HepG2 (cell line): ENCODE results near the gene SCAMP3. TPM values are rescaled to one million over a fixed set of nuclear protein-coding genes. Genes with fewer than 3 reads are reported as not detected.

Experiments
- ATAC-seq: fragments of 200-7000 bp; cut with Tn5 transposase; 3 replicates; pipeline ENCODE4 v1.9.1; 2020; ENCODE audit warnings: mild to moderate bottlenecking, moderate library complexity
- BruUV-seq: library from RNA; stranded (reverse); fragments of 400-500 nt; replicated peaks from 2 replicates; lab custom pipeline; 2021; lab: Mats Ljungman, UMichigan
- CTCF ChIA-PET: fragments of 300-600 bp; formaldehyde crosslinking; extraction: SDS; loops from one replicate; lab custom pipeline; 2021; ENCODE audit warnings: low total read pairs, inconsistent platforms, low intra/inter-chr PET ratio; lab: Yijun Ruan, JAX
- POLR2A ChIA-PET: fragments of 350-600 bp; sonication (Branson Sonifier 250); formaldehyde crosslinking; loops from one replicate; lab custom pipeline; 2020; ENCODE audit warnings: antibody characterized with exemption, inconsistent platforms; lab: Yijun Ruan, JAX
- DNase-seq: peaks from one replicate; pipeline ENCODE4 v3.0.0-alpha.2; 2015; ENCODE audit warnings: low spot score
- FAIRE-seq: peaks from 3 replicates; lab custom pipeline; 2011; peaks lifted over from hg19 to GRCh38; lab: Jason Lieb, UNC
- H2AFZ ChIP-seq: one replicate; pipeline ENCODE4 v1.6.1; 2011; ENCODE audit warnings: low read length, inconsistent platforms
- H3K27ac ChIP-seq: fragments of 300-600 bp; 3 replicates; pipeline ENCODE4 v1.8.0; 2011; ENCODE audit warnings: mixed run types, mild to moderate bottlenecking, mixed read lengths, low read length, inconsistent platforms; ENCODE audit not compliant: insufficient read depth; ENCODE audit errors: extremely low read length
- H3K27me3 ChIP-seq, 2 experiments: fragments of 200-600 bp in 1 of 2; 2 replicates in 1 of 2; 3 replicates in 1 of 2; pipeline versions ENCODE4 v1.6.0 to v1.8.0; 2011; ENCODE audit warnings: low read length in 2 of 2, mild to moderate bottlenecking in 2 of 2, moderate library complexity in 2 of 2, inconsistent platforms in 1 of 2; ENCODE audit not compliant: insufficient read depth in 2 of 2, control insufficient read depth in 1 of 2
- H3K36me3 ChIP-seq, 2 experiments: fragments of 200-600 bp in 1 of 2; replicated peaks in 1 of 2; 2 replicates in 1 of 2; 3 replicates in 1 of 2; pipeline versions ENCODE4 v1.5.1 to v1.8.0; 2011; ENCODE audit warnings: low read length in 2 of 2, inconsistent platforms in 1 of 2; ENCODE audit not compliant: insufficient read depth in 2 of 2, control insufficient read depth in 1 of 2
- H3K4me1 ChIP-seq: 2 replicates; pipeline ENCODE4 v1.5.1; 2012; ENCODE audit warnings: low read length, inconsistent platforms; ENCODE audit not compliant: insufficient read depth
- H3K4me2 ChIP-seq: 2 replicates; pipeline ENCODE4 v1.6.0; 2011; ENCODE audit warnings: low read depth, low read length, inconsistent platforms
- H3K4me3 ChIP-seq, 3 experiments: fragments of 200-600 bp in 1 of 3; sonication (generic), shearing (Covaris generic) in 1 of 3; replicated peaks in 1 of 3; 2 replicates each; pipeline ENCODE4 v1.5.1; 2011 to 2016; ENCODE audit warnings: low read length in 3 of 3, inconsistent platforms in 2 of 3, low read depth in 2 of 3, mild to moderate bottlenecking in 2 of 3, control low read depth in 1 of 3, mixed read lengths in 1 of 3; ENCODE audit not compliant: insufficient read depth in 1 of 3
- H3K79me2 ChIP-seq: one replicate; pipeline ENCODE4 v1.6.1; 2011; ENCODE audit warnings: low read length, inconsistent platforms; ENCODE audit not compliant: insufficient read depth
- H3K9ac ChIP-seq: 2 replicates; pipeline ENCODE4 v1.6.0; 2011; ENCODE audit warnings: mild to moderate bottlenecking, low read depth, low read length, inconsistent platforms; ENCODE audit not compliant: insufficient read depth
- H3K9me3 ChIP-seq: 2 replicates; pipeline ENCODE4 v1.5.1; 2012; ENCODE audit warnings: mild to moderate bottlenecking, low read length
- H4K20me1 ChIP-seq: 2 replicates; pipeline ENCODE4 v1.6.0; 2011; ENCODE audit warnings: inconsistent platforms, mild to moderate bottlenecking, low read length, moderate library complexity; ENCODE audit not compliant: insufficient read depth
- KDM3A ChIP-seq: IDR thresholded peaks from 2 replicates; pipeline ENCODE4 v1.6.1; 2018; ENCODE audit warnings: low read depth, missing compliant biosample characterization
- NKX3-1 ChIP-seq: sonication (generic); formaldehyde crosslinking; IDR thresholded peaks from 2 replicates; pipeline ENCODE4 v1.5.0; 2020; ENCODE audit warnings: missing genetic modification reagents
- RNF2 ChIP-seq: fragments of 450-650 bp; conservative IDR thresholded peaks from 2 replicates; pipeline ENCODE4 v1.6.1; 2016; ENCODE audit warnings: low read depth
- ZNF749 ChIP-seq: sonication (generic); formaldehyde crosslinking; IDR thresholded peaks from 2 replicates; pipeline ENCODE4 v1.8.0; 2022; ENCODE audit warnings: mild to moderate bottlenecking, missing genetic modification reagents, moderate library complexity, borderline replicate concordance
- ZNF839 ChIP-seq: sonication (generic); formaldehyde crosslinking; IDR thresholded peaks from 2 replicates; pipeline ENCODE4 v1.4.0; 2020; ENCODE audit warnings: missing genetic modification reagents, mild to moderate bottlenecking, borderline replicate concordance
- WGBS: methylation state at CpG from one replicate; pipeline ENCODE4 v1.1.6; 2017; ENCODE audit warnings: low lambda C conversion rate; 5-methylcytosine and 5-hydroxymethylcytosine counted together
- in situ Hi-C: cut with HindIII; loops from 2 replicates; pipeline ENCODE4 v1.10.0; 2017; ENCODE audit warnings: low pct_unique_long_range_greater_than_20kb; ENCODE audit not compliant: extremely low pct_ligation_motif_present
- intact Hi-C: fragments of 100-400 bp; cut with micrococcal nuclease; formaldehyde crosslinking; loops from one replicate; pipeline ENCODE4 v1.10.0; 2022; ENCODE audit not compliant: unreplicated experiment
- polyA plus RNA-seq, 8 experiments: library from polyadenylated mRNA; depleted of rRNA in 3 of 8; stranded (reverse) in 7 of 8; unstranded in 1 of 8; fragments of >200 nt; fragmentation: Illumina TruSeq in 4 of 8; extraction: Trizol in 4 of 8; gene quantifications; 2 replicates each; pipeline versions ENCODE4 v1.2.1 to v1.2.3, GENCODE V29; 2011 to 2016; ENCODE audit warnings: low read depth in 4 of 8, missing spikeins in 1 of 8, mixed read lengths in 1 of 8; ENCODE audit not compliant: insufficient read depth in 1 of 8
- total RNA-seq, 5 experiments: library from RNA; depleted of rRNA; stranded (reverse); fragments of >200 nt; fragmentation: Illumina TruSeq; extraction: Trizol; gene quantifications; 2 replicates each; pipeline ENCODE4 v1.2.3, GENCODE V29; 2016; ENCODE audit warnings: low read depth in 1 of 5
- TF ChIP-seq, protein P1 (sequence below): sonication (generic); formaldehyde crosslinking; IDR thresholded peaks from 2 replicates; pipeline ENCODE4 v1.5.0; 2020; ENCODE audit warnings: mild to moderate bottlenecking, missing genetic modification reagents
- TF ChIP-seq, protein P2 (sequence below): sonication (generic); formaldehyde crosslinking; IDR thresholded peaks from one replicate; pipeline ENCODE4 v1.5.1; 2020; ENCODE audit warnings: mild to moderate bottlenecking, missing genetic modification reagents; ENCODE audit errors: not compliant biosample characterization
- TF ChIP-seq, protein P3 (sequence below): sonication (generic); formaldehyde crosslinking; IDR thresholded peaks from 2 replicates; pipeline ENCODE4 v1.4.0; 2020; ENCODE audit warnings: low read depth, mild to moderate bottlenecking, missing genetic modification reagents
- TF ChIP-seq, protein P4 (sequence below): sonication (generic); formaldehyde crosslinking; IDR thresholded peaks from 2 replicates; pipeline ENCODE4 v1.4.0; 2020; ENCODE audit warnings: missing genetic modification reagents
- TF ChIP-seq, protein P5 (sequence below): sonication (generic); formaldehyde crosslinking; IDR thresholded peaks from 2 replicates; pipeline ENCODE4 v1.4.0; 2020; ENCODE audit warnings: missing genetic modification reagents

SCAMP3 gene
- total and polyA plus RNA-seq, 2 of the 13 experiments (the other 11 are each of a cell fraction or from before 2014, with no cell fraction given) = 46.8 to 83.3 TPM

DNA sequence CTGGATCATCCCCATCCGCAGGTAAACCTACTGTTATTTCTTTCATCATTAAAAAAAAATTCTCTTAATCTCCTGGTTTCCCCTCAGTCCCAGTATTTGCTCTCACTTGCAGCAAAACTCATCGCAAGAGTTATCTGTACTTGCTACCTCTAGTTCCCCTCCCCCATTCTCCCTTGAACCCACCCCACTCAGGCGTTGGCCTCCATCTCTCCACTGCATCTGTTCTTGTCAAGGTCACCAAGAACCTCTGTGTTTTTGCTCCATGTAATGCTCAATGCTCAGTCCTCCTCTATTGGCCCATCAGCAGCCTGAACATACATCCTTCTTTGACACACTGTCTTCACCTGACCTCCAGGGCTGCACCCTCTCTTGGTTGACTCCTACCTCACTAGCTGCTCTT is 34.5 kb upstream of the SCAMP3 start:
- peaks cover 3% of the 10 kb centered on the region for H3K79me2 ChIP-seq
- H2AFZ ChIP-seq = no peak overlapping the region
- H3K4me2 ChIP-seq = no peak overlapping the region
- H4K20me1 ChIP-seq = no peaks in the 10 kb centered on the region
- H3K9ac ChIP-seq = no peak overlapping the region
- CTCF ChIA-PET = no interaction called here
- peaks cover 43% of the 10 kb centered on the region for H3K4me1 ChIP-seq
- ATAC-seq (no peak), FAIRE-seq (no peak), DNase-seq (no peak)
- H3K4me3 ChIP-seq = no peak overlapping the region
- intact Hi-C loops = no loop called here
- BruUV-seq = no TSS peak
- in situ Hi-C loops = no loop called here
- H3K36me3 ChIP-seq = peaks cover 0 to 8% of the 10 kb centered on the region in 2 experiments; a peak in 3 of 5 replicates
- H3K27me3 ChIP-seq = no peaks in the 10 kb centered on the region
- no peaks in the 10 kb centered on the region for H3K9me3 ChIP-seq
- 87% methylated on average over 3 of the region's 3 CpGs for WGBS
- POLR2A ChIA-PET = interaction anchor here (1.0 kb wide), 1 partner anchor 9 kb away, joined by 3 read pairs; no protein-coding TSS in a partner anchor
- H3K27ac ChIP-seq = no peak overlapping the region
- no peak for TF ChIP-seq RNF2
- TF ChIP-seq, protein P1, sequence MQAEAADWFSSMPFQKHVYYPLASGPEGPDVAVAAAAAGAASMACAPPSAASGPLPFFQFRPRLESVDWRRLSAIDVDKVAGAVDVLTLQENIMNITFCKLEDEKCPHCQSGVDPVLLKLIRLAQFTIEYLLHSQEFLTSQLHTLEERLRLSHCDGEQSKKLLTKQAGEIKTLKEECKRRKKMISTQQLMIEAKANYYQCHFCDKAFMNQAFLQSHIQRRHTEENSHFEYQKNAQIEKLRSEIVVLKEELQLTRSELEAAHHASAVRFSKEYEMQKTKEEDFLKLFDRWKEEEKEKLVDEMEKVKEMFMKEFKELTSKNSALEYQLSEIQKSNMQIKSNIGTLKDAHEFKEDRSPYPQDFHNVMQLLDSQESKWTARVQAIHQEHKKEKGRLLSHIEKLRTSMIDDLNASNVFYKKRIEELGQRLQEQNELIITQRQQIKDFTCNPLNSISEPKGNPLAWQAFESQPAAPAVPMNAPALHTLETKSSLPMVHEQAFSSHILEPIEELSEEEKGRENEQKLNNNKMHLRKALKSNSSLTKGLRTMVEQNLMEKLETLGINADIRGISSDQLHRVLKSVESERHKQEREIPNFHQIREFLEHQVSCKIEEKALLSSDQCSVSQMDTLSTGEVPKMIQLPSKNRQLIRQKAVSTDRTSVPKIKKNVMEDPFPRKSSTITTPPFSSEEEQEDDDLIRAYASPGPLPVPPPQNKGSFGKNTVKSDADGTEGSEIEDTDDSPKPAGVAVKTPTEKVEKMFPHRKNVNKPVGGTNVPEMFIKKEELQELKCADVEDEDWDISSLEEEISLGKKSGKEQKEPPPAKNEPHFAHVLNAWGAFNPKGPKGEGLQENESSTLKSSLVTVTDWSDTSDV (CRISPR knock-in tag) = no peak
- TF ChIP-seq ZNF749 (CRISPR knock-in tag) = no peak
- TF ChIP-seq ZNF839 (CRISPR knock-in tag) = no peak
- TF ChIP-seq, protein P2, sequence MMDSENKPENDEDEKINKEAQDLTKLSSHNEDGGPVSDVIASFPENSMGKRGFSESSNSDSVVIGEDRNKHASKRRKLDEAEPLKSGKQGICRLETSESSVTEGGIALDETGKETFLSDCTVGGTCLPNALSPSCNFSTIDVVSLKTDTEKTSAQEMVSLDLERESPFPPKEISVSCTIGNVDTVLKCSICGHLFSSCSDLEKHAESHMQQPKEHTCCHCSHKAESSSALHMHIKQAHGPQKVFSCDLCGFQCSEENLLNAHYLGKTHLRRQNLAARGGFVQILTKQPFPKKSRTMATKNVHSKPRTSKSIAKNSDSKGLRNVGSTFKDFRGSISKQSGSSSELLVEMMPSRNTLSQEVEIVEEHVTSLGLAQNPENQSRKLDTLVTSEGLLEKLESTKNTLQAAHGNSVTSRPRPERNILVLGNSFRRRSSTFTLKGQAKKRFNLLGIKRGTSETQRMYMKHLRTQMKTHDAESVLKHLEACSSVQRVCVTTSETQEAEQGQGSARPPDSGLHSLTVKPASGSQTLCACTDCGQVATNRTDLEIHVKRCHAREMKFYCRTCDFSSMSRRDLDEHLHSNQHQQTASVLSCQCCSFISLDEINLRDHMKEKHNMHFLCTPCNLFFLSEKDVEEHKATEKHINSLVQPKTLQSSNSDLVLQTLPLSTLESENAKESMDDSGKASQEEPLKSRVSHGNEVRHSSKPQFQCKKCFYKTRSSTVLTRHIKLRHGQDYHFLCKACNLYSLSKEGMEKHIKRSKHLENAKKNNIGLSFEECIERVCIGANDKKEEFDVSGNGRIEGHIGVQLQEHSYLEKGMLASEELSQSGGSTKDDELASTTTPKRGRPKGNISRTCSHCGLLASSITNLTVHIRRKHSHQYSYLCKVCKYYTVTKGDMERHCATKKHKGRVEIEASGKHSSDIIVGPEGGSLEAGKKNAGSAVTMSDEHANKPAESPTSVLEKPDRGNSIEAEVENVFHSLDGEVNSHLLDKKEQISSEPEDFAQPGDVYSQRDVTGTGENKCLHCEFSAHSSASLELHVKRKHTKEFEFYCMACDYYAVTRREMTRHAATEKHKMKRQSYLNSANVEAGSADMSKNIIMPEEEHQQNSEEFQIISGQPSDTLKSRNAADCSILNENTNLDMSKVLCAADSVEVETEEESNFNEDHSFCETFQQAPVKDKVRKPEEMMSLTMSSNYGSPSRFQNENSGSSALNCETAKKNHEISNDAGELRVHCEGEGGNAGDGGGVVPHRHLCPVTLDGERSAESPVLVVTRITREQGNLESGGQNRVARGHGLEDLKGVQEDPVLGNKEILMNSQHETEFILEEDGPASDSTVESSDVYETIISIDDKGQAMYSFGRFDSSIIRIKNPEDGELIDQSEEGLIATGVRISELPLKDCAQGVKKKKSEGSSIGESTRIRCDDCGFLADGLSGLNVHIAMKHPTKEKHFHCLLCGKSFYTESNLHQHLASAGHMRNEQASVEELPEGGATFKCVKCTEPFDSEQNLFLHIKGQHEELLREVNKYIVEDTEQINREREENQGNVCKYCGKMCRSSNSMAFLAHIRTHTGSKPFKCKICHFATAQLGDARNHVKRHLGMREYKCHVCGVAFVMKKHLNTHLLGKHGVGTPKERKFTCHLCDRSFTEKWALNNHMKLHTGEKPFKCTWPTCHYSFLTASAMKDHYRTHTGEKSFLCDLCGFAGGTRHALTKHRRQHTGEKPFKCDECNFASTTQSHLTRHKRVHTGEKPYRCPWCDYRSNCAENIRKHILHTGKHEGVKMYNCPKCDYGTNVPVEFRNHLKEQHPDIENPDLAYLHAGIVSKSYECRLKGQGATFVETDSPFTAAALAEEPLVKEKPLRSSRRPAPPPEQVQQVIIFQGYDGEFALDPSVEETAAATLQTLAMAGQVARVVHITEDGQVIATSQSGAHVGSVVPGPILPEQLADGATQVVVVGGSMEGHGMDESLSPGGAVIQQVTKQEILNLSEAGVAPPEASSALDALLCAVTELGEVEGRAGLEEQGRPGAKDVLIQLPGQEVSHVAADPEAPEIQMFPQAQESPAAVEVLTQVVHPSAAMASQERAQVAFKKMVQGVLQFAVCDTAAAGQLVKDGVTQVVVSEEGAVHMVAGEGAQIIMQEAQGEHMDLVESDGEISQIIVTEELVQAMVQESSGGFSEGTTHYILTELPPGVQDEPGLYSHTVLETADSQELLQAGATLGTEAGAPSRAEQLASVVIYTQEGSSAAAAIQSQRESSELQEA (CRISPR knock-in tag) = no peak
- TF ChIP-seq NKX3-1 (CRISPR knock-in tag) = no peak
- TF ChIP-seq, protein P3, sequence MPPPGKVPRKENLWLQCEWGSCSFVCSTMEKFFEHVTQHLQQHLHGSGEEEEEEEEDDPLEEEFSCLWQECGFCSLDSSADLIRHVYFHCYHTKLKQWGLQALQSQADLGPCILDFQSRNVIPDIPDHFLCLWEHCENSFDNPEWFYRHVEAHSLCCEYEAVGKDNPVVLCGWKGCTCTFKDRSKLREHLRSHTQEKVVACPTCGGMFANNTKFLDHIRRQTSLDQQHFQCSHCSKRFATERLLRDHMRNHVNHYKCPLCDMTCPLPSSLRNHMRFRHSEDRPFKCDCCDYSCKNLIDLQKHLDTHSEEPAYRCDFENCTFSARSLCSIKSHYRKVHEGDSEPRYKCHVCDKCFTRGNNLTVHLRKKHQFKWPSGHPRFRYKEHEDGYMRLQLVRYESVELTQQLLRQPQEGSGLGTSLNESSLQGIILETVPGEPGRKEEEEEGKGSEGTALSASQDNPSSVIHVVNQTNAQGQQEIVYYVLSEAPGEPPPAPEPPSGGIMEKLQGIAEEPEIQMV (CRISPR knock-in tag) = no peak
- TF ChIP-seq, protein P4, sequence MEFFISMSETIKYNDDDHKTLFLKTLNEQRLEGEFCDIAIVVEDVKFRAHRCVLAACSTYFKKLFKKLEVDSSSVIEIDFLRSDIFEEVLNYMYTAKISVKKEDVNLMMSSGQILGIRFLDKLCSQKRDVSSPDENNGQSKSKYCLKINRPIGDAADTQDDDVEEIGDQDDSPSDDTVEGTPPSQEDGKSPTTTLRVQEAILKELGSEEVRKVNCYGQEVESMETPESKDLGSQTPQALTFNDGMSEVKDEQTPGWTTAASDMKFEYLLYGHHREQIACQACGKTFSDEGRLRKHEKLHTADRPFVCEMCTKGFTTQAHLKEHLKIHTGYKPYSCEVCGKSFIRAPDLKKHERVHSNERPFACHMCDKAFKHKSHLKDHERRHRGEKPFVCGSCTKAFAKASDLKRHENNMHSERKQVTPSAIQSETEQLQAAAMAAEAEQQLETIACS (CRISPR knock-in tag) = no peak
- TF ChIP-seq KDM3A (CRISPR knock-in tag) = no peak
- TF ChIP-seq, protein P5, sequence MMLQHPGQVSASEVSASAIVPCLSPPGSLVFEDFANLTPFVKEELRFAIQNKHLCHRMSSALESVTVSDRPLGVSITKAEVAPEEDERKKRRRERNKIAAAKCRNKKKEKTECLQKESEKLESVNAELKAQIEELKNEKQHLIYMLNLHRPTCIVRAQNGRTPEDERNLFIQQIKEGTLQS (CRISPR knock-in tag) = no peak
